ENCODE results near the gene C6orf89.

C6orf89 gene, protein sequence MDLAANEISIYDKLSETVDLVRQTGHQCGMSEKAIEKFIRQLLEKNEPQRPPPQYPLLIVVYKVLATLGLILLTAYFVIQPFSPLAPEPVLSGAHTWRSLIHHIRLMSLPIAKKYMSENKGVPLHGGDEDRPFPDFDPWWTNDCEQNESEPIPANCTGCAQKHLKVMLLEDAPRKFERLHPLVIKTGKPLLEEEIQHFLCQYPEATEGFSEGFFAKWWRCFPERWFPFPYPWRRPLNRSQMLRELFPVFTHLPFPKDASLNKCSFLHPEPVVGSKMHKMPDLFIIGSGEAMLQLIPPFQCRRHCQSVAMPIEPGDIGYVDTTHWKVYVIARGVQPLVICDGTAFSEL

DNA sequence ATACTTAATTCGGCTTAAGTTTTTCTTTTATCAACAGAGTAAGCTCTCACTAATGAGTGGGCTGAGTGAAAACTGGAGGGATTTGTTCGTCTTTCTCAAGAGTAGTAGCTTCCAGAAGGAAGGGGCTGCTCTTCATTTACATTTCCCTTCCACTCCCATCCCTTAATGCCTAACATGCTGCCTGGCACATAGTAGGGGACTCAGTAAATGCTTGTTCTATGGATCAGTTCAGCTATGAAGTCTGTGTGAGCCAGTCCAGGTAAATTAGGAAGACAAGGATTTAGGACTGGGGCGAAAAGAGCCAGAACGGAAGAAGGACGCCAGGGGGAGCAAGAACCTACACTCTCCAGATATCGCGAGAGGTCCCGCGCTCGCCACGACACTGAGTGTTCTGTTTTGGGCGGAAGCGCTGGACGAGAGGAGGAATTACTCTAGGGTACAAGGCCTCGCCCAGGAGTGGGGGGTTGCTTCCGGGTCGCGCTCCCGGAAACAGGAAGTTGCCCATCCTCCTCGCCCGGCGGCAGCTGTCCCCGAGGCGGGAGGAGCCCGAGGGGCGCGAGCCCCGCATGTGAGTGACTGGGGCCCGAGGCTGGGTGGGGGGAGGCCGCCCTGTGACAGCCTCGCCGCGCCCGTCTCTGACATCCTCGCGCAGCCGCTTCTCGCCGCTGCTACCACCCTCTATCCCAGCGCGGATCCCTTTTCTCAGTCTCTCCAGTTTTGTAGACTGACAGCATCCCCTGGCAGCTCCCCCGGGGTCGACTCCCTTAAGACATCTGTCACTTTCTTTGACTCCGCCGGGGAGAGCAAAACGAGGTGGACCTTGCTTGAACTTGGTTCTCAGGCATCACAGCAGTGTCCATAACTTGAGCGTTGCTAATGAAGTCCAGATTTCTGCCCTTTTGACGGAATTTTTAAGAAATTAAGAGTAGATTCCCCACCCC lies at the start of gene C6orf89:
Gene C6orf89, plus strand, starts transcription at position 492 of the 941 bp plus-strand sequence. CDS start 13,493 bp downstream, outside the sequence.
- DNase-seq, result peak; percentile 76

DNA sequence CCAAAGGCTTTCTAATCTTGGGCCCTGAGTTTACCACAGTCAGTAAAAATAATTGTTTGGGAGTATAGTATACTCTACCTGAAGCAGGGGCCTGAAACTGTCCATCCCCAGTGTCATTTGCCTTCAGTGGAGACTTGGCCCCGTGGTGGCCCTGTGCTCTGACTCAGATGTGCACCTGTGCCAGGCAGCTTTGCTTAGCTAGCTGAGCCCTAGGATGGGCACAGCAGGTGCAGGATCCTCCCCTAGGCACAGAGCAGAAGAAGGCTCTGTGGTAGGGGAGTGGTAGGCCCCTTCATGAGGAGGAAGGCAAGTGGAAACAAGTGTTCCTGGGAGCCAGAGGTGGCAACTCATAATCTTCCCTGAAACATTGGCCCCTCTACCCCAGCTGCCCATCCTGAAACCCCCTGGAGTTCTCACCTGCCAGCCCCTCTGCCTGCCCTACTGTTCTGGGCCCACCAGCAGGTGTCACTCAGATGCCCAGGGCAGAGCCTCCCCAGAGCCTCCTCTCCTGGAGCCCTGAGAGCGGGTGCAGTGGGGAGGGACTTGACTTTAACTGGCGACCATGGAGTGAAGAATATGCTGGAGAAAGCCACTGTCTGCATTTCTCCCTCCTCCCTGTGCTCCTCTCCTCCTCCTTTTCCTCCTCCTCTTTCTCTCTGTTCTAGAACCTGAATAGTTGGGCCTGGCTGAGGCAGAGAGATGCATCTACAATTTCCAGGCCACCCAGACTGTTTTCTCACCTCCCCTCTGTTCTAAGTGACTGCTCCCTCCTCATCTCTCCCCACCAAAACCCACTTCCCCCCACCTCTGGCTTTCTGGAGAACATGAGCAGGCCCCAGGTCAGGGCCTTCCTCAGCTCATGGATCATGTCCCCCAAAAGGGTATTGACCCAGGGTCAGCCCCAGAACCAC lies 49.4 kb upstream of the C6orf89 start:
- DNase-seq, result no peak

DNA sequence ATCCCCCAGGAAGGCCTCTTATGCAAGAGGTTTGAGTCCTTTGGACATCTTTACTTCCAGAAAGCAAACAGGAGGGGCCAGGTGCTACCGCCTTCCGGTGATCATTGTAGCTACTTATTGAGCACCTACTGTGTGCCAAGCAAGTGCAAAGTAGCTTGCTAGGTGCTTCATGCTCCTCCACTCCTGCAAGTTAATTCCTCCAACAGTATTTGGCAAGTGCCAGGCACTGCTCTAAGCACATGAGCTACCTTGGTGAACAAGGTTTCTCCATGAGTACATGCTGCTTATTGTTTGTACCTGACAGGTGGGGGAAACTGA lies 48.8 kb upstream of the C6orf89 start:
- DNase-seq, result no peak

DNA sequence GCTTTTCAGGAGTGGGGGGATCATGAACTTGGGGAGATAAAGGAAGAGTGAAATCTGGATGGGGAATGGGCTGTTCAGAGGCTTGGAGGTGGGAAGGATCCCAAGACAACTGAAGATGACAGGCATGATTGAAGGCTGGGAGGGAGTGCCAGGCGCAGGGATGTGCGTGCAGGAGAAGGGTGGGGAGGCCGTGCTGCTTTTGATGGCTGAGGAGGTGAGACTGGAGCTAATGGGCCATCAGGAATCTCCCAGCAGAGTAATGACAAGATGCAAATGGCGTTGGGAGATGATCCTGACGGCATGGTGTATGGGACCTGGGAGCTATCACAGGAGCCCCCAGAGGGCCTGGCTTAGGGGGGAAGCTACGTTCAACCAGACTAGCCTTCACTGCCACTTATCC lies 48.1 kb upstream of the C6orf89 start:
- no peak for DNase-seq

DNA sequence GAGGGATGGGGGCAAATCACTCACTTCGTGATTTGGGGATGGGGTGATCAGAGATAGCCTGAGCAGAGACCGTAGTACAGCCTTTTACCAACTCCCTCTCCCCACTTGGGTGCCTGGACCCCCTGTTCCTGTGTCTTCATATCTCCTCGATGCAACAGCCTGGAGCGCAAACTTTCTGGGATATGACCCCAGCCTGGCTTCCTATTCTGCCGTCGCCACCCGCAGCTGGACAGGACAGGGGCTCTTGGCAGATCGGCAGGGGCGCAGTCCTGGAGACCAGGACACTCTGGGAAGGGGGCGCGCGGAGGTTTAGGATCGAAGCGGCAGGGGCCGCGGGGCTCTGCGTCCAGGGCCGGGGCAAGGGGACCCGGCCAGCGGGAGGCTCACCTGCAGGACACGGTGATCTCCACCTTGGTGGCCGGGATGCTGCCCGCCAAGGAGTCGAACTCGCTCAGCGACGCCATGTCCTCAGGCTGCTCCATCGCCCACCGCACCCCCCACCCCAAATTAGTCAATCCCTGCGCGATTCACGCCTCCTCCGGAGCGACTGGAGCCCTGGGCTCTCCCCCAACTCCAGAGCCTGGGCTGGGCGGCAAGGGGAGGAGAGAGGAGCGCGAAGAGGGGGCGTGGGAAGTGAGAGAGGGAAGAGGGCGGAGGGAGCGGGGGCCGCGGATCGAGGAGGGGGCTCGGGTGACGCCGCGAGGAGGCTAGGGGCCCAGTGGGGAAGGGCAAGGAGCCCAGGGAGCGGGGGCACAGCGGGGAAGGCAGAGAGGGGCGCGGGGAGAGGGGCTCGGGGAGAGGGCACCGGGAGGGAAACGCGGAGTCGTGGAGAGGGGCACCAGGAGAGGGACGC lies 46.6 kb upstream of the C6orf89 start, which contains the start of gene CPNE5:
Gene CPNE5, minus strand, starts transcription at position 549 of the 853 bp plus-strand sequence. Its CDS starts 67 bp downstream, at position 482.
- DNase-seq, result no peak

DNA sequence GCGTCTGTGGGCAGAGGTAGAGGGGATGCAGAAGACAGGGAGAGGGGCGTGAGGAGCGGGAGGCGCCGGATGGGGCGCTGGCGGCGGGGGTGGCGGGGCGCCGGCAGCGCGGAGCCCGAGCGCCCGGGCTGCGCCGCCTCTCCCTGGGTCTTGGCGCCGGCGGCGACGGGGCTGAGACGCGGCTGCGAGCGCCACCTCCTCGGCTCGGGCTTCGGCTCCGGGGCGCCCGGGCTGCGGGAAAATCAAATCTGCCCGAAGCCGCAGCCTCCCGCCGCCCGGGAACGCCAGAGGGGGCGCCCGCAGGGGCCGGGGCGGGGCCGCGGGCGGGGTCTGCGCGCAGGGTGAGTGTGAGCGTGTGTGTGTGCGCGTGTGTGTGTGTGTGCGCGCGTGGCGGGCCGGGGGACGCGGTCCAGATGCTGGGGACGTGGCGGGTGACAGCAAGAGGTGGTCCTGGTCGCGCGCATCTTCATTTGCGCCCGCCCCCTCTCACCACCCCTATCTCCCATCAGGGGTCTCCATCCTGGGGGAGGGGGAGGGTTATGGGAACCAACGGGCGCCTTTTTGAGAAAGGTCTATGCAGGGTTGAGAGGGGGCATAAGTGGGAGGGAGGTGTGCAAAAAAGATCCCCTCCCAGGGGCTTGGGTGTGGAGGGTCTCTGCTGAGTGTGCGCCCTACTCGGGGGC lies 45.9 kb upstream of the C6orf89 start:
- no peak for DNase-seq

DNA sequence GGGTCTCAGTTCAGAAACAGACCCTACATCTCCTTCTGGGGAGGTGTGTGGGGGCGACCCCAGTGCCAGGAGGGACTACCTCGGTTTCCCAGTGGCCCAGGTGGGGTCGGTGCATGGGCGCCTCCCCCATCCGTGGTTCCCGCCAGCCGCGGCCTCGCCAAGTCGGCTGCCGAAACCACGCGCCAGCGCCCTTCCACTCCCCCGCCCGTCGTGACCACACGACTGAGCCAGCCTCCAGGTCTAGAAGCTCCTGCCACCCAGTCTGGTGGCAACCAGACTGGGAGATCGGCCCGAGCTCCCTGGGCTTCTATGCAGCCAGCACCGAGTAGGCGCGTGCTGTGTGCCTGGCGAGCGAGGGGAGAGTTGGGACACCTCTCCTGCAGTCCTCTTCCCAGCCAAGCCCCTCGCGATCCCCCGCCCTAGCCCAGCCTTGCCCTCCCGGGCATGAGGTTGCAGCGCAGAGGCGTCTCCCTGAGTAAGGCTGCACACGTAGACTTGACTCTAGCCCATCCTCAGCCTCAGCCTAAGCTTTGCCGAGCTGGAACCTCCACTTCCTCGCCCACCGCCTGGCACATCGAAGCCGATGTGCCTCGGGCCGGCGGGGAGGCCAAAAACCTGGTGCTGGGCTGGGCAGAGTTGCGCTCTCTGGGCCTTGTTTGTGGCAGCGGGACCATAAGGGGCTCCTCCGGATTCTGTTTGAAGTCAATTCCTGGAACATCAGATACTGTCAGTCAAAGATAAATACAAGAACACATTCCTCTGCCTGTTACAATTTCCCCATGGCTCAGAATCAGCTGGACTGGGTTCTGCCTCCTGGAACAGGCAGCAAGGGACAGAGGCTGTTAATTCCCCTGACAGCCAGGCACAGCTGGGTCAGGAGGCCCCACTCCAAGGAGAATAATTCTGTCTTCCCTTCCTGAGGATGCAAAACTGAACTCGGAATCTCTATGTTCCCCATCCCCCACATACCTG lies 45.0 kb upstream of the C6orf89 start:
- DNase-seq, result no peak

DNA sequence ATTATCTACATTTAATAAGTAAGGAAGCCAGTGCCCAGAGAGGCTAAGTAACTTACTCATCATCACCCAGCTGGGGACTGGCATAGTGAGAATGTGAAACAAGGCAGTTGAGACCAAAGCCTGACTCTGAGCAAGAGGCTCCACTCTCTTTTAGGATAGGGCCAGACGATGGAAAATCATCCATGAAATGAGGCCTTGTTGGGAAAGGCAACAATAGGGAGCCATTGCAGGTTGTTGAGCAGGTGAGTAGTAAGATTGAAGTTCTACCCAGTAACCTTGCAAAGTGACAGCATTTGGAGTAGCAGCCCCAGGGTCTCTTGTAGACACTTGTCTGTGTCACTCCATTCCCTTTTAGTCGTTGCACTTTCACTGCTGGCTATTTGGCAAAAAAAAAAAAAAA lies 44.0 kb upstream of the C6orf89 start:
- no peak for DNase-seq

DNA sequence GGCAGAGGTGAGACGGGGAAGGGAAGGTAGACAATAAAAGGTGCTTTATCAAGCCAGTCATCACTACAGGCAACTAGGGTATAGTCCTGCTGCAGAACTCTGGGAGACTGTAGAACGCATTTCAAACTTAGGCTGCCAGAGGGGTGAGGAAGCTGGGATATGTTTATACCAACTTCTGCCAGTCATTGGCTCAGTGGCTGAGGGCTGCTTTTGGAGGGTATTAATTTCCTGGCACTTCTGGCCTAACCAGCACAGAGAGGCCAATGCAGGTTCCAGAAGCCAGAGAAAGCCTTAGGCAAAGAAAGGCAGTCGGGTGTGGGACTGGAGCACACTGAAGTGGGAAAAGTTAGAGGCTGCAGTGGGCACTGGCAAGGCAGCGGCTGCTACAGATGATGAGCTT lies 42.6 kb upstream of the C6orf89 start:
- no peak for DNase-seq

DNA sequence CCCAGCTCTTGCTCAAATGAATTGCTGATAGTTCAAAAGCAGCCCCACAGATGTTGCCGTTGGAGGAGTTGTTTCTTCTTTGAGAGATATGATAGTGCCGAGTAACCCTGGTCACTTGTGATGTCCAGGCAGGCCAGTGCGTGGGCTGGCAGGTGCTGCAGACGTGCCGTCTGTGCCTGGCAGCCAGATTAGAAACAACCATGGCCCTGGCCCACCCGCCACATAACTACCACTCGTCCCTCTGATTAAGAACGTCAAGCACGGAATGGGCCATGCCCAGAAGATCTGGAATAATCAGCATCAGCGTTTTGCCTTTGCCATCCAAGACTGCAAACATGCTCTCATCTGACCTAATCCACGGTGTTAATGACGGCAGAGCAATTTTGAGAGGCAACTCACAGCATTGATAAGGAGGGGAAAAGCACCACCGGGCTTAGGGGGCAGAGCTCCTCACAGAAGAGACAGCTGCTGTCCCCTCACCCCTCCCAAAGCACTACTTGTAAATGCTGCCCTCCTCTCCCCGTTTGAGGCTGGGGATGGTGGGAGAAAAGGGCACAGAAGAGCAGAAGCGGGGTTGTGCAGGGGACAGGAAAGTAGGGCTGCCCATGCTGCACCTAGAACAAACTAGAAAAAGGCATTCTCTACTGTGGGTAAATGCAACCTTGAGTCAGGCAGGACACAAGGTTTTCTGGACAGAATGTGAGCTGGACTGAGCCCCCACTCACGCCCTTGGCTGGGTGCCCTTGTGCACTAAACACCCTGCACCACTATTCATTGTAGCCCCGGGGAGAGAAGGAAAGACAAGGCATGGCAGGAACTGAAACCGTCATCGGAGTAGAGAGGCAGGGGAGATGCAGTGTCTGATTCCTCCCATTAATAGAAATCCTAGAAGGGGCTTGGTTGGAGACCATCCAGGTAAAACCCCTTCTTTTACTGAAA lies 41.3 kb upstream of the C6orf89 start:
- DNase-seq, result no peak

DNA sequence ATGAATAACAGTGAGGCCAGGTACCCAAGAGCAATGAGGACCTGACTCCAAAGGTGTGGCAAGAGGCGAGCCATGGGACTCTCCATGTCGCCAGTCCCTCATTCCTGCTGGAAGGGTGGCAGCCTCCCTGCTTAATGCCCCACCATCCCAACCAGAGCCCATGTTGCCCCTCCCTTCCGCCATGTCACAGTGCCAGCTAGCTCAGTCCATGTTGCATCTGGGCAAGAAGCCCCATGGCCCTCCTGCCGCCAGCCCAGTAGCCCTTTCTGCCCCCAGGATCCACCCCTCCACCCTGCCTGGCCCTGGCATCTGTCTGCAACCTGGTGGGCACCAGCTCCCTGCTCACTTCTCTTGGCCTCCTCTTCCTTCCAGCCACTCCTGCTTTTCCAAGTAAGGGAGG lies 40.5 kb upstream of the C6orf89 start:
- no peak for DNase-seq

DNA sequence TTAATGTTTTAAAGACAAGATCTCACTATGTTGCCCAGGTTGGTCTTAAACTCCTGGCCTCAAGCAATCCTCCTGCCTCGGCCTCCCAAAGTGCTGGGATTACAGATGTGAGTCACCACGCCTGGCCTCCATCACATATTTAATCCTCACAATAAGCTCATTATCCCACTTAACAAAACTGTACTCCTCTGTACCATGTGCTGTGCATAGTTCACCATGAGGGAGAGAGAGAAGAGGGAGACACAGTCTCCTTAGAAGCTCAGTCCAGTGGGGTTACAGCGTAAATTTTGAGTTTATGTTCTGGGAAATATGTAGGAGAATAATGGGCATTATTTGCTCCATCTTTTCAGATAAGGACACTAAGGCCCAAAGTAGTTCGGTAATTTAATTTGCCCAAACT lies 38.6 kb upstream of the C6orf89 start:
- DNase-seq, result no peak

DNA sequence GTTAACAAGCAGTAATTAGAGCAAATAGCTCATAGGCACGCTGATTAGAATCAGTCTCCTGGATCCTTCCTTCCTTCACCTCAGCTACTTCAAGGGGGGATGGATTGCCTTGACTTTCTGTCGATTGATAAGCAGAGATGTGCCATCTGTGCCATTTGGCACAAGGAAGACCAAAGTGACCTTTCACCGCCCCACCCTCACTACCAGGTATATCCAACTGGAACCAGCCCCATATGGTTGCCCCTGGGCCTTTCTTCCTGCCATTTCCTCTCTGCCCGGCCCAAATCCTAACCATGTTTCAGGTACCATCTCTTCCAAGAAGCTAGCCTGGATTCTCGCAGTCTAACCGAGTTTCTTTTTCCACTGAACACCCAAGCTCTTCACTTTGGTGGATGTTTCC lies 37.8 kb upstream of the C6orf89 start:
- no peak for DNase-seq

DNA sequence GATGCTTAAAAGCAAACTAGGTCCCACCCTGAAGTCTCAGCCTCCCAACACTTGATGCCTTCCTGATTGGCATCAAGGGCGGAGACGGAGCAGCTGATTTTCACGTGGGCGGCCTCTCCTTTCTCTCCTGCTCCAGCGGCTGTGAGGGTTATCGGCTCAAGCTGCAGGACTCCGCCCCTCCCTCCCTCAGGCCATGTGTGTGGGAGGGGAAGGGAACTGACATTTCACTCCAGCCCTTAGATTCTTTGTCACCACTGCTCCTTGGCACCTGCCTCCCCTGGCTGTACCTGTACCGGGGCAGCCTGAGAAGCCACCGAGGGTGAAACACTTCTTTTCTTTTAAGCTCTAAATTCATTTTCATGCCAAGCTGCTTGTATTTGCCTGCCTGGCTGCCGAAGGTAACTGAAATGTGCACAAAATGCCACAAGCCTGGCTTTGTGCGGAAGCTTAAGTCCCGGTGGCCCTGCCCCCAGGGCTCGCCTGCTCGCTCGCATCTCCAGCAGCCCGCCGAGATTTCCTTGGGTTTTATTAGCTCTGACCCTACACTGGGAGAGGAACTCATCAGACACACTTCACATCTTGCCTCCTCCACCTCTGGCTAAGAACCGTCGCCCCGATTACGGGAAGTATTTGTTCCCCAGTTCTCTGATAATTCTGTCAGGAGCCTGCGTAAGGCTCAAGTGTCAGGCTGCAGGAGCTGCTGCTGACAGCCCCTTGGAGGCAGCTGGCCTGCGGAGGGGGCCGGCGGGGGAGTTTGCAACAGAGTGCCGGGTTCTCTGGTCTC lies 36.9 kb upstream of the C6orf89 start:
- DNase-seq, result no peak

DNA sequence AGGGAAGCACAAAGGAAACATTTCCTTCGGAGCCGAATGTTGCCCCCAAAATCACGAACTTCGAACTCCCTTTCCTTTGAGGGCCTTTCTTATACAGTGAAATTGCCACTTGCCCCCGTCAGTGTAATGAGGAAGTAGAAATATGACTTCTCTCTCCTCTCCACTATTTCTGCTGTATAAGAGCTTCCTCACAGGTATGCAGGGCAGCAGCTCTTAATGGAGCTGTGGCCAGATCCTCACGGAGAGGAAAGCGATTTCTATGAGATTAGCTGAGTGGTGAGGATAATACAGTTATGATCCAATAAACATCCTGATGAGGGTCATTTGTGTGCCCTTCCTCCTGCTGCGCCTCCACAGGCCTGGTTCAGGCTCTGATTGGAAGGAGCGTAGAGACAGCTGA lies 35.7 kb upstream of the C6orf89 start:
- DNase-seq, result no peak

DNA sequence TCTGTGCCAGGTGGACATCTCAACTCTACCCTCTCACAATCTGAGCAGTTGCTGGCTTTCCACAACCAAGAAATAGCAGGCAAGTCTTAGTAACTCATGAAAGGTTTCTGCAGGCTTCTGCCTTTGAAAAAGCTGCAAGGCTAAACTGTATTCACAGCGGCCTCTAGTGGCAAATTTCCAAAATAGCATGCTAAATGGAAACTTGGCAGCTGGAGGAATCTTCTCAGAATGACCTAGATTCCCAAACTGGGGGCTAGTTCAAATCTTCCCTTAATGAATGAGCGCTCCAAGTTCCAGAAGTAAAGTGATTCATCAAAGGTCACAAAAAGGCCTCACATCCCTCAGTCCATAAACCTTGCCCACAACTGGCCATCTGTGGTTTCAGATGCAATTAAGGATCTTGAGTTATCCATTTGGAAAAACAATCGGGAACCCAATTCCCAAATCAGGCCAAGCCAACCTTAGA lies 34.6 kb upstream of the C6orf89 start:
- no peak for DNase-seq

DNA sequence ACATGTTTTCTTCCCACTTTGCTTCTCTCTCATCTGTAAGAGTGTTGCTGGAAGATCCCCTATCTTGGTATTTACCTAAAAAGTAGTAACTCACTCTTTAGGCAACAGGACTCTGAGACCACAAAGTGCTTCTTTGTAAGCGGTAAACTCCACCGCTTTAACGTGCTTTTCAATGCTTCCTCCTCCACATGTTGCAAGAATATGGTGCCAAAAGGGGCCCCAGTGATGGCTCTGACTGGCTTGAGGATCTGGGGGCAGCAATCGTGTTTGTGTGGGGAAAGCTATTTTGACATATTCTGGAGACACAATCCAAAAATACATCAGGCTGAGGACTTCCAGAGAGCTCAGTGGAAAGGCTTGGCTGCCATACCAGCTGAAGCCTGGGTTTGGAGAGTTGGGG lies 34.1 kb upstream of the C6orf89 start:
- DNase-seq, result no peak

Data from NCI-H1417 treated with DMSO at 0.1 percent for 48 hours (cell line).